CD4-positive, alpha-beta T cell (primary cell): ENCODE results near the gene TPD52L1. TPM values are rescaled to one million over a fixed set of nuclear protein-coding genes. Genes with fewer than 3 reads are reported as not detected.

Source experiments
- ATAC-seq: fragments of 200-7000 bp; cut with Tn5 transposase; one replicate; pipeline ENCODE4 v1.10.0; 2022; ENCODE audit warnings: mild to moderate bottlenecking; ENCODE audit not compliant: poor library complexity
- CTCF ChIA-PET: fragments of 350-600 bp; sonication (Branson Sonifier 250); formaldehyde crosslinking; loops from one replicate; lab custom pipeline; 2021; ENCODE audit warnings: antibody characterized with exemption, inconsistent platforms; lab: Charles Lee
- POLR2A ChIA-PET: fragments of 350-600 bp; sonication (Branson Sonifier 250); formaldehyde crosslinking; loops from one replicate; lab custom pipeline; 2021; ENCODE audit warnings: antibody characterized with exemption, inconsistent platforms; lab: Charles Lee
- DNase-seq, 14 experiments: peaks; one replicate each; pipeline ENCODE4 v3.0.0-alpha.2; 2013 to 2020; ENCODE audit warnings: mixed read lengths in 2 of 14
- H3K27ac ChIP-seq, 2 donors: one replicate each; pipeline versions ENCODE4 v1.5.1 to v1.7.0; 2013; ENCODE audit warnings: low read length in 2 of 2, low read depth in 1 of 2, mild to moderate bottlenecking in 1 of 2
- H3K27me3 ChIP-seq, 2 experiments: 1 replicate in 1 of 2; 2 replicates in 1 of 2; pipeline versions ENCODE4 v1.6.1 to v1.7.0; 2013; ENCODE audit warnings: low read length in 2 of 2, control low read depth in 1 of 2, mild to moderate bottlenecking in 1 of 2, moderate library complexity in 1 of 2; ENCODE audit not compliant: insufficient read depth in 2 of 2, control insufficient read depth in 1 of 2
- H3K36me3 ChIP-seq: one replicate; pipeline ENCODE4 v1.6.1; 2013; ENCODE audit warnings: low read length, control low read depth; ENCODE audit not compliant: insufficient read depth
- H3K4me1 ChIP-seq: one replicate; pipeline ENCODE4 v1.6.1; 2013; ENCODE audit warnings: low read length, control low read depth; ENCODE audit not compliant: insufficient read depth
- H3K4me3 ChIP-seq: one replicate; pipeline ENCODE4 v1.5.1; 2013; ENCODE audit warnings: mild to moderate bottlenecking, low read length, moderate library complexity
- H3K9me3 ChIP-seq, 2 experiments: 1 replicate in 1 of 2; 2 replicates in 1 of 2; pipeline versions ENCODE4 v1.6.1 to v1.7.0; 2013; ENCODE audit warnings: low read length in 2 of 2, mild to moderate bottlenecking in 2 of 2, control low read depth in 1 of 2, moderate library complexity in 1 of 2; ENCODE audit not compliant: control insufficient read depth in 1 of 2, insufficient read depth in 1 of 2
- H3K27ac Mint-ChIP-seq: one replicate; pipeline ENCODE4 v1.8.0; 2020; ENCODE audit warnings: mixed read lengths
- H3K27me3 Mint-ChIP-seq: one replicate; pipeline ENCODE4 v1.8.0; 2021; ENCODE audit warnings: mixed read lengths
- H3K36me3 Mint-ChIP-seq: one replicate; pipeline ENCODE4 v1.8.0; 2021; ENCODE audit warnings: low read depth, mixed read lengths
- H3K4me1 Mint-ChIP-seq: one replicate; pipeline ENCODE4 v1.8.0; 2021; ENCODE audit warnings: low read depth, mixed read lengths
- H3K4me3 Mint-ChIP-seq: one replicate; pipeline ENCODE4 v1.8.0; 2020; ENCODE audit warnings: mild to moderate bottlenecking, mixed read lengths
- H3K9me3 Mint-ChIP-seq: one replicate; pipeline ENCODE4 v1.8.0; 2020; ENCODE audit warnings: mixed read lengths
- intact Hi-C, 2 experiments: fragments of 100-400 bp; cut with DNase I in 1 of 2; cut with micrococcal nuclease in 1 of 2; formaldehyde crosslinking; loops; one replicate each; pipeline versions ENCODE4 v1.15.1 to v1.9.0; 2023 to 2025; cut with DNase I, micrococcal nuclease
- total RNA-seq, 174 experiments: library from RNA in 2 of 174; stranded (reverse) in 2 of 174; gene quantifications; one replicate each; pipeline ENCODE4 v1.2.3 and lab custom pipeline; 2021 to 2026
- TF ChIP-seq, protein P1 (sequence below): fragments of 200-600 bp; IDR thresholded peaks from one replicate; pipeline ENCODE4 v1.8.0; 2022; ENCODE audit warnings: antibody characterized with exemption, mild to moderate bottlenecking

TPD52L1 gene
- total RNA-seq, 2 experiments from 2014 or later, result not detected

DNA sequence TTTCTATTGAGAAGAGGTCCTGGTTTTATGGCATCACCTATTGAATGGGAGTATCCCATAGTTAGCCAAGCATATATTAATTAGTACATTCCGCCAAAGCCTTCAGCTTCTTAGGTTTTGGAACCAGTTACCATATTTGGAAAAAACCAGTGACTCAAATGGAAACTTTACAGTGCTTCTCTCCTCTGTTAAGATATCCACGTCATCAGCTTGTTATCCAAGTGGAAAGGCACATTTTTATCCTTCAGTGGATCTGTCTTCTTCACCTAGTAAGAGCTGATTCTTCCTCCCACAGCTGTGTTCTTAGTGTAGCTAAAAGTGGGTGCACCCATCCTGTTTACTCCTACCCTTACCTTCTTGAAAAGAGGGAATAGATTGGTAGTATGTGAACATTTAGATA lies 34.5 kb downstream of the TPD52L1 start:
- no peak for ATAC-seq
- H3K4me1 Mint-ChIP-seq, result no peaks in the 10 kb centered on the region
- CTCF ChIA-PET, result no interaction called here
- no peaks in the 10 kb centered on the region for H3K9me3 ChIP-seq
- TF ChIP-seq, protein P1, sequence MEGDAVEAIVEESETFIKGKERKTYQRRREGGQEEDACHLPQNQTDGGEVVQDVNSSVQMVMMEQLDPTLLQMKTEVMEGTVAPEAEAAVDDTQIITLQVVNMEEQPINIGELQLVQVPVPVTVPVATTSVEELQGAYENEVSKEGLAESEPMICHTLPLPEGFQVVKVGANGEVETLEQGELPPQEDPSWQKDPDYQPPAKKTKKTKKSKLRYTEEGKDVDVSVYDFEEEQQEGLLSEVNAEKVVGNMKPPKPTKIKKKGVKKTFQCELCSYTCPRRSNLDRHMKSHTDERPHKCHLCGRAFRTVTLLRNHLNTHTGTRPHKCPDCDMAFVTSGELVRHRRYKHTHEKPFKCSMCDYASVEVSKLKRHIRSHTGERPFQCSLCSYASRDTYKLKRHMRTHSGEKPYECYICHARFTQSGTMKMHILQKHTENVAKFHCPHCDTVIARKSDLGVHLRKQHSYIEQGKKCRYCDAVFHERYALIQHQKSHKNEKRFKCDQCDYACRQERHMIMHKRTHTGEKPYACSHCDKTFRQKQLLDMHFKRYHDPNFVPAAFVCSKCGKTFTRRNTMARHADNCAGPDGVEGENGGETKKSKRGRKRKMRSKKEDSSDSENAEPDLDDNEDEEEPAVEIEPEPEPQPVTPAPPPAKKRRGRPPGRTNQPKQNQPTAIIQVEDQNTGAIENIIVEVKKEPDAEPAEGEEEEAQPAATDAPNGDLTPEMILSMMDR, result no peak
- H3K4me3 ChIP-seq, result no peak overlapping the region
- H3K27ac Mint-ChIP-seq, result no peak overlapping the region
- H3K36me3 ChIP-seq, result no peaks in the 10 kb centered on the region
- H3K36me3 Mint-ChIP-seq, result no peaks in the 10 kb centered on the region
- peaks cover 29% of the 10 kb centered on the region for H3K27me3 Mint-ChIP-seq
- POLR2A ChIA-PET, result no interaction called here
- intact Hi-C loops, result no loop called here
- H3K4me3 Mint-ChIP-seq, result no peak overlapping the region
- H3K4me1 ChIP-seq, result peaks cover 5% of the 10 kb centered on the region
- DNase-seq, result no peak
- no peak overlapping the region for H3K27ac ChIP-seq
- no peaks in the 10 kb centered on the region for H3K9me3 Mint-ChIP-seq
- H3K27me3 ChIP-seq, result no peaks in the 10 kb centered on the region

DNA sequence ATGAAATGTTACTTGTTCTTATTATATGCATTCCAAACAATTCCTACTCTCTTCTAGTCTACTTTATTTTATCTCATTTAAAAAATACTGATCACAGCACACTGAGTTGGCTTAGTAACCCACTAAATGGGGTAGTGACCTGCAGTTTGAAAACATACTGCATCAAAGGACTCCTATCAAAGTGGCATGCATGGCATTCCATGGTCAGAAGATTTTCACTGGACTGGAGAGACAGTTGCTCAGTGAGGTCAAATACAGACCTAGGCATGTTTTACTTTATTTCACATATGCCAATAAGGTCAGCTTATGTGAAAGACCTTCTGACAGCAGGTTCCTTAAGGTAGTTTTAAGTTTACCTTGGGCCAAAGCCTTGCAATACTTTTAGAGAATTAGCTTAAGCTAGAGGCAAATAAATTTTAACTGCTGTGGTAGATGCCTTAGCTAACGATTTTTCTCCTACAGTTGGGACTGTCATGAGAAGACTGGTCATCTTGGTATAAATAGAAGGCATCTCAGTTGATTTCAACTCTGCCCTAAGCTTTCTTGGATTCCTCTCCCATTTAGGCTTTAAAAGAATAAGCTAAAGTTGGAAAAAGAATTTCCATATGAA lies 35.1 kb downstream of the TPD52L1 start:
- TF ChIP-seq, protein P1, result no peak
- peaks cover 22% of the 10 kb centered on the region for H3K27me3 Mint-ChIP-seq
- no peaks in the 10 kb centered on the region for H3K9me3 Mint-ChIP-seq
- no peaks in the 10 kb centered on the region for H3K36me3 ChIP-seq
- no peak overlapping the region for H3K4me3 Mint-ChIP-seq
- no peak overlapping the region for H3K27ac ChIP-seq
- H3K36me3 Mint-ChIP-seq, result no peaks in the 10 kb centered on the region
- ATAC-seq (no peak), DNase-seq (no peak)
- ChIA-PET CTCF (no interaction called here), POLR2A (no interaction called here)
- no peaks in the 10 kb centered on the region for H3K4me1 Mint-ChIP-seq
- no peak overlapping the region for H3K4me3 ChIP-seq
- peaks cover 5% of the 10 kb centered on the region for H3K4me1 ChIP-seq
- no peak overlapping the region for H3K27ac Mint-ChIP-seq
- H3K27me3 ChIP-seq, result no peaks in the 10 kb centered on the region
- intact Hi-C loops, result no loop called here
- H3K9me3 ChIP-seq, result no peaks in the 10 kb centered on the region

DNA sequence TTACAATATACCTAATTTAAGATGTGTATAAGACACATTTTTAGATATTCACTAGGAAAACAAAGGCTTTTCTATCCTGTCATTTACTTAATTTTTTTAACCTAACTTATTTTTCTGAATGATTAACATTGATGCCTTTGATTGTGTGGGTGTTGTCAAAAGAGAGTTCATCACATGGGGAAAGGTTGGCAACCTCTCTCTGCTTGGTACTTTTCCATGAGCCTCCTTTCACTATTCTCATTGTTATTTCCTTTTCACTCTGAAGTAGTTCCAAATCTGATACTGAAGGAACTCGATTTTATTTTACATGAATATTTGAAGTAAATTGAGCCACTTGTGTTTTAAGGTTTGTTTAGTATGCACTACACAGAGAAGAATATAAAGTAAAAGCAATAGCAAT lies 35.9 kb downstream of the TPD52L1 start:
- CTCF ChIA-PET, result no interaction called here
- Mint-ChIP-seq H3K36me3 (no peaks in the 10 kb centered on the region), H3K4me3 (no peak overlapping the region), H3K27me3 (peaks cover 14% of the 10 kb centered on the region), H3K27ac (no peak overlapping the region), H3K4me1 (no peaks in the 10 kb centered on the region), H3K9me3 (no peaks in the 10 kb centered on the region)
- TF ChIP-seq, protein P1, result no peak
- Histone ChIP-seq H3K27ac (no peak overlapping the region), H3K36me3 (no peaks in the 10 kb centered on the region), H3K4me1 (peaks cover 5% of the 10 kb centered on the region), H3K27me3 (no peaks in the 10 kb centered on the region), H3K4me3 (no peak overlapping the region), H3K9me3 (no peaks in the 10 kb centered on the region)
- intact Hi-C loops, result no loop called here
- POLR2A ChIA-PET, result no interaction called here
- ATAC-seq (no peak), DNase-seq (no peak)
